Stimulated activated CD8-positive, alpha-beta memory T cell treated with anti-CD3 and anti-CD28 coated beads, Interleukin-15, amount 100 ng/mL, for 48 hours (primary cell): ENCODE measurements around the gene UBE3B.

Source experiments
- DNase-seq, 2 donors: peaks; one replicate each; pipeline ENCODE4 v3.0.0-alpha.2; 2020; ENCODE audit warnings: low read depth in 2 of 2

UBE3B gene

DNA sequence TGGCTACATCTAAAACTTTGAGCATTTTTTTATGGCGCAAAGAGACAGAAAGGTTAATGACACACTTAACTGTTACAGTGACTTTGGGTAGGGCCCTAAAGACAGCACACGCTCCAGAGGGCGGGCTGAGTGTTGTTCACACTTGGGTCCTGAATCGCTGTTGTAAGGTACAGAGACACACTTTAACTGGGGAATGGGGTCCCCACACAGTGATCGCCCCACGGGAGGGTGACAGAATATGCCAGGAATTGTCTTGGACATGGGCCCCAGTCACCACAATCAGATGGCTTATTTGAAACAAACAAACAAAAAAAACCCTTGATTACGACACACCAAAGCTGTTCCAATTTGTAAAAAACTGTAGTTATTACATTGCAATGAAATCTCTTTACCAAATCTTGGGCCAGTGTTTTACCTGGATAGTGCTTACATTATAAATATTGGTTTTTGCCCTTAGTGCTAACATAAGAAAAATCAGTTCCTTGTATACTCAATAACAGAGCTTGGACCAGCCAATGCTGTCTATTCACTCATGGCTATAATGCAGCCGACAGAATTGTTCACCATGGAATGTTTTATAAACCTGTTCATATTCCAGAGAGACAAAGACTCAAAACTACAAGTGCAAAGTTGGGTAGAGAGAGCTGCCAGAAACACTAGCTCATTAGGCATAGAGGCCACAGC, 28.6 kb upstream of the UBE3B start:
- no peak for DNase-seq

DNA sequence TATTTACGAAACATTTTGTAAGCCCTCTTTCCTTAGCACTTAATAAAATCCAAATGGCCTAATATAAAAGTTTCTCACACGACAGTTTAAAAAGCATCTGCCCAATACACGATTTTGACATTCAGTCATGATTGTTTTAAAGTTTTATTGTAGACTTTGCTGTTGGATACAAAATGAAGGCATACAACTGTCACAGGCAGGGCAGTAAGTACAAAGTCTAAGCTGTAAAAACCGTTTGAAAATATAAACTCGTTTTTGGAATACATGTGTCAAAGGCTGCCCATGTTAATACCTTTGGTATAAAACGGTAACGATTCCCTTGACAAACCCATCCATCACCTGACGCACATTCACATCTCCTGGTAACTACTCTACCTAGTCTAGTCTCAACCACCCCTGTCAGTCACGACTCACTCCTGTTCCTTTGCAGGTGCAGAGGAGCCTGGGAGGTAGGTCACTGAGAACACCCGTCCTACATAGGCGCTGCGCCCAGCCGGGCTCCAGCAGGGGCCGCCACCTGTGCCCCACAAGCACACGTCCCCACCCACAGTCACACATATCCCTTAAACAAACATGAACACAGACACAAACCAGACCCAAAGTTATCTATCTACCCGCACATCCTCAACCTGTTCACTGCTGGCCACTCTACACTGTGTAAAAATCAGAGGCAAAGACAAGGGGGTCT, 27.4 kb upstream of the UBE3B start:
- DNase-seq, result no peak

DNA sequence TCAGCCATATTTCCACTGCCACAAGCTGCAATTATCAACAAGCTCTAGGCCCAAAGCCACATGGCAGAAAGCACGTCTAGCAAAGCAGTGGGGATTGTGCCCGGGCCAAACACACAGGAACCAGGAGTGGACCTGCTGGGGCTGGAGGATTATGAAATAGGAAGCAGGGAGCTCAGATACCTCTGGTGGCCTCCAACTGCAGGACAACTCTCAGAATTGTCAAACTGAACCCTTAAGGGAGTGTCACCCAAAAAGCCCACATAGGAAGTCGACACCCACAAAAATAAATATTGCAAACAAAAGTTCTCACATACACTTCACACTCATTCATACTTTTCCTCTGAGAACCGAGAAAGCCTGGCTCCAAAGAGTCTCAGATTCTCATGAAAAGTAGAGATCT, 26.5 kb upstream of the UBE3B start:
- DNase-seq, result no peak

DNA sequence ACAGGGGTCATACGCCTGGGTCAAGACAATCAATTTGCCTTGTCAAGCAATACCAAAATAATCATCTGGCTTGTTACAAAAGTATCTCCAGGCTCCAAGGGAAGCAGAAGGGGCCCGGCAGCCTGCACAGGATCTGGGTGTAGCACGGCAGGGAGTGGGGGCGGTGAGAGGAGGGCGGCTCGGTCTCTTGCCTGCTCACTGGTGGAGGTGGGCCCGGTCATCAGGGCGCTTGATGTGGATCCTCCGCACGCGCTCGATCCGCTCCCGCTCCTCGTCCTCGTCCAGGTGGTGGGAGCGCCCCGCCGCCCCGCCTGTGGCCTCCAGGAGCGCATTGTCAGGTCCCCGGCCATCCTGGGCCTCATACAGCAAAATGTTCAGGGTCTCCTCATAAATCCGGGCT, 26.0 kb upstream of the UBE3B start:
- no peak for DNase-seq

DNA sequence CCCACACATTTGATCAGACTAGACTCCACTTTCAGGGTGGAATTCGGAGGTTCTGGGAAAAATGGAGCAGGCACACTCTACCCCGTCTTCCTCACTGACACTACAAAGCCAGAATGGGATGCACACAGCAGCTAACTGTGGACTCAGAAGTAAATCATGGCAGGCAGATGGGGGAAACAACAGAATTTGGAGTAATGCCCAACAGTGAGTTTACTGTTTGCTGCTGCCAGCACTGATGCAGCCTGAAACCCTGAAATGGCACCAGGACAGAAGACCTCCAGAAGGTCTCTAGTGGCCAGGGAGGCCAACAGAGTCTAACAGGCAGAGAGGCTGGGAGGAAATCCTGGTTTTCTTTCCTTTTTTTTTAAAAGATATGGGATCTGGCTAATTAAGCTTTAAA, 24.9 kb upstream of the UBE3B start:
- DNase-seq, result no peak

DNA sequence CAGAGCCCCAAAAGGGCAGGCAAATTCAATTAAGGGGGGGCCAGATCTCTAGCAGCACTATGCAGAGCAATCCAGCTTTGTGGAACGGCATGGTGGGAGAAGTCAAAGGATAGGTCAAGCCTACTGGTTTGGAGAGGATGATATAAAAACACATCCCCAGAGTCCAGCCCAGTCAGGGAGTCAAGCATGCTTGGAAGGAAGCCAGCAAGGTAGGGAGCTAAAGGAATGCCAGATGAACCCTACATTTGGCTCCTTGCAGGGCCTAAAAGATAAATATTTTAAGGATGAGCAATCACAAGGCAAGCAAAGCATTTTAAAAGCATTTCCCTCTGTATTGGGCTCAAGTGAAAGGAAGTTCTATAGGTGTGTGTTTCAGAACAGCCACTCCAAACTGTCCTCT, 21.7 kb upstream of the UBE3B start:
- DNase-seq, result no peak

DNA sequence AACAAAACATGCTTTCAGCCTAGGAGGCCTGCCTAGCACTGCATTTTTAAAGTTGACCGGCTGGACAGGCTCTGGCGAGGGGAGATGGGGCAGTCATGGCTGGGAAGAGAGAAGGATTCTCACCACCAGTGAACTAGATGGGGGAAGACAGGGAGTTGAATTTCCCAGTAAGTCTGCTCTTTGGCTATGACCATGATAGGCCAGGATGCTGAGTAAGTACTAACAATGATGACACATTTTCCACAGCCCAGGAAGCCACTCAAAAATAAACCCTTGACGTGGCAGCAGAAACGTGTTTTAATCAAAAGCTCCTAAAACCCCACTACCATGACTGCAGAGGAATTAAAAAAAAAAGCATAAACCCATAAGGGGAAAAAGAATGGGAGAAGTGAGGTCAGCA, 19.3 kb upstream of the UBE3B start:
- DNase-seq, result no peak

DNA sequence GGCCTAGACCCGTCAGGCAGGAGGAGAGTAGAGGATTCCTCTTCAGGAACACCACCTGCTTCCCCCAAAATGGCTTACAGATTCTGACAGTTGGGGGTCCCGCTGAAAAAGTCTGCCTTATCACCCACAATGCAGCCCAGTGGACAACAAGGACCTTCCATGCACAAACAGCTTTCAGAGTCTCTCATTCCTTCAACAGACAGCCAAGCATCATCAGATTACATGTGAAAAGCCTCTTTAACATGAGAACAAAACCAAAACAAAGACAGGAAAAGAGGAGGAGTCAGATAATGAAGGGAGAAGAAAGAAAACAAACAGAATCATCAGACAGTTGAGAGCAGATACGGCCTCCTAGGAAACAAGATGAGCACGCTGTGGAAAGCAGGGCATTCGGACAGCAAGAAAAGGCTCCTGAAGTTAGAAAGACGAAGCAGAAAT, 18.6 kb upstream of the UBE3B start:
- no peak for DNase-seq

DNA sequence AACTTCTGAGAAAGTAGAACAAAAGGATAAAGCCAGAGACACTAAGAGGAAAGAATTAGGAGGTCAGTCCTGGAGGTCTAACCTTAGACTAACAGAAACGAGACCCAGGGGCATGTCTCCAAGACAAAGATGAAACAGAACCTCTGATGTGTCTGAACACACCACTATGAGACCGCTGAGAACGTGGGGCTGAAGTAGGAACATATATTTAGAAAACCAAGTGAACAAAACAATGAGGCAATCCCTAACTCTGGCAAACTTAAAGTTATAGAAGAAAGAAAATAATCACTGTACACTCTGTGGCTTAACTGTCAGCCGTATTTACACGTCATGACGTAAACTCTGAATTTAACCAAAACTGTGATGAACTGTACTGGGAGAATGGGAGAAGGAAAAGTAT, 18.2 kb upstream of the UBE3B start:
- DNase-seq, result no peak

DNA sequence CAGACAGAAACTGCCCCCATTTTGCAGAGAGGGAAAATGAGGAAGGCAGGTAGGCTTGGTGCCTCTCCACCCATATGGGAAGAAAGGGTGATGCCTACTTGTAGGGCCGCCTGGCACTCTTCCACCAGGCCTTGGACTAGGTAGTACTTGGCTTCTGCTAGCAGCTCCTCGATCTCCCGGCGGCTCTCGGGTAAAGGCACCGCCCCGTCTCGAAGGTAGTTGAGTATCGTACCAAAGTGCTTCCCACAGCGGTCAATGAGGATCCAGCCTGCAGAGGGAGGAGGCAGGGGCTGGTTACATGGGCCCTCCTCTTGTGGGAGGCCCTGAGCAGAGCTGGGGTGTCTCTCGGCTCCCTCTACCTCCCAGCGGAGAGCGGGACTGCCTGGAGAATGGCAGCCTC, 16.9 kb upstream of the UBE3B start:
- DNase-seq, result no peak

DNA sequence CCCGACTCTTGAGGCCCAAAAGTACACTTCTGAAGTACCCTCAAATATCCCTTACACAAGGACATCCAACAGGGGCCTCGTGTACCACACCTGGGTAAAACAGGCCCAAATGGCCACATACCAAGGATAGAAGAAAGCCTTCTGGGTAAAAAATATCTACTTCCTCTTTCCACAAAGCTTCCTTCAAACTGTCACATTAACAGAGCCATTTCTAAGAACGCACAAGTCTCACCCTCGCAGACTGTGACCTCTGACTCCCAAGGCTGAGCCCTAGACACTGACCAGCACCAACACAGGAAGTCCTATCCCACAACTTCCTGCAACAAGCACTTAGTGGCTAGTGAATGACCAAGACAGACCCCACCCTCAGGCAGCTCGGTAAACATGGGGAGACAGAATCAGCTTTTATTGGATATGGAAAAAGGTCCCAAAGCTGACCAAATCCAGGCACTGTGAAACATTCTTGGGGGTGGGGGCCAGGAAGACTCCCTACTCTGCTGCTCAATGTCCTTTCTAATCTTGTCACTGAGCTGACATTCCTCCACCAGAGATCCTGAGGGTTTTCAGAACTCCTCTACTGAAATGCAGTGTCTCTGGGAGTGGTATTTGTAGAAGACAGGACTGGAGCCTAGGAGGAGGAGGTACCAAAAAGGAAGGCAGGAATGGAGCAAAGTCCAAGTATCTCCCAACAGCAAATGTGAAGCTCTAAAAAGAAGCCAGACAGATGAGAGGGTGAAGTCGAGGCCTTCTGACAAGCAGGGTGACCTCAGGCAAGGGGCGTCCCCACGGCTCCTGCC, 16.2 kb upstream of the UBE3B start:
- DNase-seq, result no peak

DNA sequence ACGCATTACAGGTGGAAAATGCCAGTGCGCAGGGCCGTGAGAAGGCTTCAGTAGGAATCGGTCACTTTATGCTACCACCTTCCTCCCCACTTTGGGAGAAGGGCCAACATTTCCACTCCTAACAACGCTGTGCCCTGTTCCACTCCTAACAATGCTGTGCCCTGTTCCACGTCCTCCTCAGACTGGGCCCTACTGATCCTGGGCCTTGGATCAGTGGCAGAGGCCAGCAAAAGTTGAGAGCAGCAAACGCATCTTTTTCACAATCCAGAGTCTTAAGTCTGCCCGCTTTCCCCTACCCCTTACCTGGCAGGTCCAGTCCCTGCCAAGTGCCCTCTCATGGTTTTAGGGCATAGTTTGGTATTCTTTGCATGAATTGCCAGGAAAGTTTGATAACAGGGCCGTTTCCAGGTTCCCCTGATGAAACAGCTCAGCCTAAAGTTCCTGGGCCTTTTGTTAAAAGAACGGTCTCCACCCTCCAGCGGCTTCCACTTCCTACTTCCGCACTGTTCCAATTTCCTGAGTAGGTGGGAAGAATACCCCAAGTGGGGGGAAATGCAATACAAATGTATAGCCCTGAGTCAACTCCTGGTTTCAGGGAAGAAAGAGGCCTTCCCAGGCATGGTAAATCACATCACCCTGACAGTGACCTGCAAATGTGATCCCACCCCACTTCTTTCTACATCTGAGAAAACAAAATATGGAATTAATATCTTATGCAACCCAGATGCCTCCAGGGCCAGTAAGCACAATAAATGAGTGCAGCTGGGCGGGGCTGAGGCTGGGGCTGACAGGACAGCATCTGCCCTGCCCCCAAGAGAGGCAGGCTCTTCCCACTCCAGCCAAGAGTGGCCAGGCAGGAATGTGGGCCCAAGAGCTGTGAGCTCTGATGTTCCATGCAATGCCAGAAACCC, 15.3 kb upstream of the UBE3B start:
- DNase-seq, result no peak

DNA sequence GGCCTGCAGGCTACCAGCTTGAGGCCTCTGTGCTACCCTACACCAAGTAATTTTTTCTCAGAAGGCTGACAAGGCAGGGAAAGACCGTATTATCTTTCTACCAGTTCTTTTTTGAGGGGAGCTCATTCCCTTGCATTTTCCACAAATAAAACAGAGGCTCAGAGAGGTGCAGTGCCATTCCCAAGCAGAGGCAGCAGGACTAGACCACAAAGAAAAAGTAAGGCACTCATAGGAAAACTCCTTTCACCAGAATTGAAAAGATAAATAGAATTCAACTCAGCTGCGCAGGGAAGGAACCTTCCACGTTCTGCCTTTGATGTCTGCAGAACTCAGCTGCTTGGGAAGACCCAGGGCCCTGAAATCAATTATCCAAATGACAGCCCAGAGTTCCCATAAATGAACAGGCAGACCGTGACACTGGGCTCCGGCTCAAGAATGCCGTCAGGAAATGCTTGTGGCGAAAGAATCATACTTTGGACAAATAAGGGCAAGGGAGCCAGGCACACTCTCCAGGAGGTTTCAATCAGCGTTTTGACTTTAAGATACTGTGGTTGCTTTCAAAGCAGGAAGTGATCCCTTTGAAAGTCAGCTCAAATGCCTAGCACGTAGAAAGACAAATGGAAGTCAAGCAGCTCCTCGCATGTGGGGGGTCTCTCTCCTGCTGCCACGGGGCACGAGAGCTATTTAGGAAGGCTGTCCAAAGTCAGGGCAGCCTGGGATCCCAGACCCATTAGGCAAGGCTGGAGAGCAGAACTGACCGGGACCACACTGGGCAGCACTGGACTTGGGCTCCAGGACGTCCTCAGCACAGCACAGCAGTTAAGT, 14.4 kb upstream of the UBE3B start:
- no peak for DNase-seq

DNA sequence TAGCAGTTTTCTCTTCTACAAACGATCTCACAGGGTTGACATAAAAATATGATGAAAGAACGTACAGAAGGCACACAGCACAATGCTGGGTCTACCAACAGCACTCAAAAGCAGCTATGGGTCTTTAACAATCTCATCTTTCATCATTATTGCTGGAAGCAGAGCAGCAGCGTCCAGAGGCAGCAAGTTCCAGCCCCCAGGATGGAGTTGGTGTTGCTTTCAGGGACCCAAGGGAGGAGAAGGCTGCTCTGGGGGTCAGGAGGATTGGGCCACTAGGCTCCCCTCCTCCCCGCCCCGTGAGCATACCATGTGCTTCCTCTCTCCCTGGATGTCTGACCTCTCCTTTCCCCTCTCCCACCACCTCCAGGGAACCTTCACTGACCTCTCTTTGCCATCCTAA, 13.7 kb upstream of the UBE3B start:
- DNase-seq, result no peak

DNA sequence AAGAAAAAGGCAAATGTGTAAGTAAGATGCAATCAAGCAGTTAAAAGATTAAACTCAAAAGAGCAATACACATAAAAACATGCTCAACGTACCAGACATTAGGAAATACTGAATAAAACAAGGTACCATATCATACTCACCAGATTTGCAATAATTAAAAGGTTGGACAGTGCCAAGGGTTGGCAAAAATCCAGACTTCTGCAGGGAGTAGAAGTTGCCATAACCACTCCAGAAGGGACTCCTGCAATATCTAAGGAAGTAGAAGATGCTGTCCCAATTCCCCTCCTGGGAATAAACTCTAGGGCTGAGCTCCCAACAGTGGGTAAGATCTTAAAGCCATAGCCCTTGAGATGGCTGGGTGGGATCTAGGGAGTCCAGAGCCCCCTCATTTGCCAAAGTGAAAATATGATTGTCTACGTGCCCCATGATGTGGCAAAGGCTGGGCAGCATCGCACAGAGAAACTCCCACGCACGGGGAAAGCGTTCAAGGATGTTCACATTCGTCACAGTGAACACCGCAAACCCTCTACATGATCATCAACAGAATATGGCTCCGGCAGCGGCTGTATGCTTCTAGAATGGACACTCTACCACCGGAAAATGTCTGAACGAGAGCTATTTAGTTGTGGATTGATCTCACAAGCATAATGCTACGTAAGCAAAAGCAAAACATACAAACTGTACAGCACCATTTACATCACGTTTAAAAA, 12.6 kb upstream of the UBE3B start:
- DNase-seq, result no peak

DNA sequence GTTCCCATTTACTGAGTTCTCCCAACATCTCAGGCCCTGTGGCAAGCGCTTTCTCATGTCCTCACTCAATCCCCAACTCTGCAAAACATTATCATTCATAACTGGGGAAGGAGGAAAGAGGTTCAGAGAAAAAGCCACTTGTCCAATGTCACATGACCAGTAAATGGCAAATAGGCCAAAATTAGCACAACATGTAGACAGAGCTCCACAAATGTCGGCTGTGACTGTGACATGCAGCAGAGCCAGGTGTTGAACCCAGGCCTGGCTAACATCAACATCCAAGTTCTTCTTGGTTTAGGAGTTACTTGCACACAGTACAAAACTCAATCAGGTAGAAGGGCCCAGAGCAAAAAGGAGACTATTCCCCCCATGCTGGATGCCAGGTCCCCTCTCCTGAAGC, 11.1 kb upstream of the UBE3B start:
- no peak for DNase-seq

DNA sequence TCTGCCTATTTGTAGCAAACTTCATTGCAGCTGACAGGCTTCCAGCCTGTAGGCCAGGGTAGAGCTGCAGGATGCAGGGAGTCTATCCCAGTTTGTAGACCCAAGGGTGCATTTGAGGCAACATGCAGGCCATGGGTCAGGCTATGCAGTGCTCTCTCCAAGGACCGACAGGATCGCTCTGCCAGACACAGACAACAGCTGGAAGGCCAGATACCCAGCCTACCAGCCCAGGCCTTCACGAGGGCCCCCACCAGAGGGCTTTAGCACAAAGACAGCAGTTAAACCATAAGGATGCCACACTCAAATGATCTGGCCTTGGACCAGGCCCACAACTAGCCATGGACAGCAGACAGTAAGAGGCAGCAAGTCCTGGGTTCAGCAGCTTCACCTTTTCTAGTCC, 10.6 kb upstream of the UBE3B start:
- DNase-seq, result no peak

DNA sequence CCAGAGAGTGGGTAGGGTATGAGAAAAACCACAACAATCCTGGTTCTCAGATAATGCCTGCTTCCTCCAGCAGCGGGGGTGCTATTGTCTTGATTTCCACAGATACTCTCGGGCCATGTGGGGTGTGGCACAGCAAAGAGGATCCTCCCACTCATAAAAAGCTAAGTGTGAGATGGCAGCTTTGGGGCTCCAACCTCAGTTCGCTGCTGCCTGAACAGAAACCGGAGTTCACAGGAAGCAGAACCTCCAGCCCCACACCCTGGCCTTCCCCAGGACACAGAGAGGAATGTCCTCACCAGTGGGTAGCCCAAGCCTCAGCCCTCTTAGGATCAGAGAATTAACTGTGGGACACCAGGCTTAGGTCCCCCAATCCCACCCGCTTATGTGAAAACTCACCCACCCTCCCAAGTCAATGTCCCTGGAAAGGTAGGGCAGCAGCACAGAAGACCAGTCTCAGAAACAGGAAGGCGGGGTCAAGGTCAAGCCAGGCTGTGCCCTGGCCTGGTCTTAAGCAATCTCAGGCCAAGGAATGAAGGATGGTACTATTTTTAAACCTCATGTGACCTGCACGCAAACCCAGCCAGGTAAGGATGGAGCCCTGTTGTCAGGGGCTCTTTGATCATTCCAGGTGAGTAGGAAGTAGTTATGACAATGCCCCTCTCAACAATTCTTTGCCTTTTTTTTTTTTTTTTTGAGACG, 9.3 kb upstream of the UBE3B start:
- DNase-seq, result no peak

DNA sequence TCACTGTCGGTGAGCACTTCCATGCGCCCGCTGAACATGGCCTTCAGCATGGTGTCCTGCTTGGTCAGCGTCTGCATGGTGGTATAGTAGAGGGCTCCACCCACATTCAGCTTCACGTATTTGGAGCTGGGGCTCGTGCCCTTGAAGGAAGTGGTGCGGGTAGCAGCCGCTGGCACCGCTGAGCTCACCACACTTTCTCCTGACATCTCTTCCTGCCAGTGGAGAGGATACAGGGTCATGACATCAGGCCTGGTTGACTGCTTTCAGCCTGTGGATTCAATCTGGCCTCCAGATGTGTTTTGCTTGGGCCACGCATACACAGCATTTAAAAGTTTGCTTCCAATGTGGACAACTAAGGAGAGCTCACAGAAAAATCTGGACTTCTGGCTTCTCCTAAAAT, 7.9 kb upstream of the UBE3B start:
- no peak for DNase-seq

DNA sequence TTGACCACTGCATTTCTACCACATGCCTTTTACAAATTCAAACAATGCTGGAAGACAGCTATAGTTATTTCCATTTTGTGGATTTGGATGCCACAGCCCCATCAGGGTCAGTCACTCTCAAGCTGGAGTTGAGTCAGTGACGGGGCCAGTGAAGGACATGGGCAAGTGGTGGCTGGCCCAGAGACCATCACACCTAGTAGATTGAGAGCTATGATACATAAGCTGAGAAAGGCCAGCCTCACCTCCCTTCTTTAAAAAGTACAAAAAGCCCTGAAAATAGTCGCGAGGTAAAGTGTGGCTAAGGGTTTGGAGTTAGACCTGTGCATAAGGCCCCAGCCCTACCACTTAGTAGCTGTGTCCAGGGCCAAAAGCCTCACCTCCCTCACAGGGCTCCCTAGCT, 4.4 kb upstream of the UBE3B start:
- DNase-seq, result no peak
